Stimulated activated CD4-positive, alpha-beta T cell treated with anti-CD3 and anti-CD28 coated beads, Interleukin-1b, Interleukin-23, amount 100 ng/mL, for 1 hour (primary cell): ENCODE data around the gene SEL1L3.

Experiments used
- DNase-seq, 2 donors: peaks; one replicate each; pipeline ENCODE4 v3.0.0-alpha.2; 2020; ENCODE audit warnings: low read depth in 2 of 2

Gene SEL1L3

DNA sequence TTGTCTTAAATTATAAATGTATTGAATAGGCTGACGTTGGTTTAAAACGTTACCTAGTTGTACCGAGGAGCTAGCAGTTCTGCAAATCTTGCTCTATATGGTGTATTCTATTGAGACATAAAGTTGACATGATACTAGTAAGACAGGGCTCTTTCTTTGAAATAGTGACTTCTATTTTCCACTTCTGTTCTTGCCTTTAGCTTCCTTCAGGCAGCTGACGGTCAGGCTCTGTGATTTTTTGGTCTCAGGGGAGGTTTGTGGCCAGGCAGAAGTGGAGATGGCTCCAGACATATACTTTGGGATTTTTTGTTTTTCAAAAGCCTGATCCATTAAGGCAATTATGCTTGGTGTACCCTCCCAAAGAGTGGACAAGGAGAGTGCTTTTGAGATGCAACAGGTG is 111.9 kb downstream of the SEL1L3 start:
- DNase-seq = no peak

- DNase-seq = no peak
Measured at GRCh38 chr4:25749150-25749794, 113.5 kb downstream of the SEL1L3 start.

- DNase-seq = no peak
Measured at GRCh38 chr4:25743971-25744370, 118.8 kb downstream of the SEL1L3 start.

DNA sequence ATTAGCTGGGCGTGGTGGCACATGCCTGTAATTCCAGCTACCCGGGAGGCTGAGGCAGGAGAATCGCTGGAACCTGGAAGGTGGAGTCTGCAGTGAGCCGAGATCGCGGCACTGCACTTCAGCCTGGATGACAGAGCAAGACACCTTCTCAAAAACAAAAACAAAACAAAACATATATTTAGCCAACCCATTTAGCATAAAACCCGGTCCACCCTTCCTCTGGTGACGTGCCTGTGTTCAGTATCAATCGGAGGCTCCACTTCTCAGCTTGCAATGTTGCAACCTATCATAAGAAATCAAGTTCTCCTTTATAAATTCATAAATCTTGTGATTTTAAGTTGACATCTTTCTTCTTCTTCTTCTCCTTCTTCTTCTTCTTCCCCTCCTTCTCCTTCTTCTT is 133.2 kb downstream of the SEL1L3 start:
- no peak for DNase-seq

DNA sequence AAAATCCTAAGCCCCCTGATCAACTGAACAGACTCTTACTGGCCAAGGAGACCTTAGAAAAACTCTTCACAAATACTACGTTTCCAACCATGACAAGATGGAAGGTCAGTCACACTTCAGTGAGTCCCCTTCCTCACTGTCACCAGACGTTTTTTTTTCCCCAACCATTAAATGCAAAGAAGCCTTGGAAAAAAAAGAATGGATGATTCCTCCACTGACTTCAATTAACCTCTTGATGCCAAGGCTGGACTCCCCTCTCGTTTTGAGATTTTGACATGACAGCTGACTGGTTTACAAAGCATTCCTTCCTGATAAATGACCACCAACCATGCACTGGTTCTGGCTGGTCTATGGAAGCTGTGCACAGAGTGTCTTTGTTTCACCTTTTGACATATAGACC is 133.9 kb downstream of the SEL1L3 start:
- no peak for DNase-seq

GRCh38 chr4:25727711-25728493 is 134.9 kb downstream of the SEL1L3 start:
- no peak for DNase-seq

DNA sequence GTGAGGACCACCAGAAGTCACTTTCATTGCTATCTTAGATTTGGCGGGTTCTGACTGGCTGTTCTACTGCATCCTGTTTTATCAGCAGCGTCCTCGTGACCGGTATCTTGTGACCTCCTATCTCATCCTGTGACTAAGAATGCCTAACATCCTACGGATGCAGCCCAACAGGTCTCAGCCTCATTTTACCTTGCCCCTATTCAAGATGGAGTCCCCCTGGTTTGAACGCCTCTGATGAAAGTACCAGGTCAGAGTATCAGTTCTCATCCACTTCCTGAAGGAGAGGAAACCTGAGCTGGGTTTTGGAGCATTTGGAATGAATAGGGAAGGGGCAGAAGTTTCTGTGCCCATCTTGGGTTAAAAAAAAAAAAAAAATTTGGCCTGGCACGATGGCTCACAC is 136.9 kb downstream of the SEL1L3 start:
- no peak for DNase-seq

- DNase-seq = no peak
Measured at GRCh38 chr4:25723409-25723808, 139.4 kb downstream of the SEL1L3 start.

DNA sequence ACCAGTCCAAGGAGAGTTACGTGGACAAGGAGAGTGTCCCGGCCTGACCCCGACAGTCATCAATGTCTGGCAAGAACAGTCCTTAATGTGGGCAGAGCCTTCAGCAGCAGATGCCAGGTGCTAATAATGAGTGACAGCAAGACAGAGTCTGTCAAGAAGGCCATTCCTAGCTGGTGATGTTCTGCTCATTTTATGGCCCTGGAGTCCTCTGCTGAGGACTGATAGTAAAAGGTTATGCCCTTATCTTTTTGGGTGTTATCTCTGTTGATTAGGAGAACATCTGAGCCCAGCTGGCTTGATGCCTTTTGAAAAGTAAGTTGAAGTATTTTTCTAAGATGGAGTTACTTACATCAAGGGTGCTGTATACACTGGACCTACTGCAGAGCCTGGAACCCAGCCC is 139.8 kb downstream of the SEL1L3 start:
- no peak for DNase-seq

DNA sequence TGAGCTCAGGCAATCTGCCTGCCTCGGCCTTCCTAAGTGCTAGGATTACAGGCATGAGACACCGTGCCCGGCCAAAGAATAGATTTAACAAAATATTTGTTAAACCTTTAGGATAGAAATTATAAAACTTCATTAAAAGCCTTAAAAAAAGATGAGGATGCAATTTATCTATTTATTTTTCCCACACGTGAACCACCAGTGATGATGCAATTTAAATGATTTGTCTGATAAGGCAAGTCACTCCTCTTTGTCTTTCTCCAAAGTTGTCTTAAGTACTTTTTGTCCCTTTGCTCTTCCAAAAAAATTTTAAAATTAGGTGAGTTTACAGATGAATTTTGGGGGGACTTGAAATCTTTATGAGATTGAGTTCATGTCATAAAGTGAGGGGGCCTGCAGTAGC is 149.0 kb downstream of the SEL1L3 start:
- DNase-seq = no peak

DNA sequence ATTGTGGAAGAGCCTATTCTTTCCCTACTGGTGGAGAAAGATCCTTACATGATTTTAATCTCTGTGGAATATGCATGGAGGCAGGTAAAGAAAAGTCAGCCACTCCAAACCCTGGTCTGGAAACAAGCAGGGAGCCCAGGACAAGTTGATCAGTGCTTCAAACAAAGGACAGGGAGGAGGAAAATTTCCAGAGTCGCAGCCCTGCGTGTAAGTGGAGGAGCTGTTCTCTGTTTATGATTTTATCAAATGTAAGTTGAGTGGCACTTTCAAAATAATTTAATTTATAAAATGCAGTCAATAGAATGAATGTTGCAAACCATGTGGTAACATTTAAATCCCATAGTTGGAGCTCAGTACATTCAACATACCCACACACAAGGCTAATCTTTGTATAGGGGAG is 150.2 kb downstream of the SEL1L3 start:
- no peak for DNase-seq

GRCh38 chr4:25710637-25711036 is 152.2 kb downstream of the SEL1L3 start:
- DNase-seq = no peak

DNA sequence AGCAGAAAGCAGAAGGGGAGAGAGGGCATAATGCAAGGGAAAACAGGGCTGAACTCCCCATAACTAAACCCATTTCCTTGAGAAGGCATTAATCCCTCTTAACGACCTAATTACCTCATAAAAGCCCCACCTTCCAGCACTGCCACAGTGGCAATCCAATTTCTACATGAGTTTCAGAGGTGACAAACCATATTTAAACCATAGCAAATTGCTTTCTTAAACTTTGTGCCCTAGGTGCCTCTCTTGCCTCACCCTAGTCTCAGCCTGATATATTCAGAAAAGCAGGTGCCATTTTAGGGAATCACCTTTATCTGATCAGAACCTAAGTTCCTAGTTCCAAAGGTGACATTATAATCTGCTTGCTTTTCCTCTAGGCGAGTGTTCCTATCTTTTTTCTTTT is 158.3 kb downstream of the SEL1L3 start:
- no peak for DNase-seq

GRCh38 chr4:25703731-25704388 is 158.9 kb downstream of the SEL1L3 start:
- no peak for DNase-seq

DNA sequence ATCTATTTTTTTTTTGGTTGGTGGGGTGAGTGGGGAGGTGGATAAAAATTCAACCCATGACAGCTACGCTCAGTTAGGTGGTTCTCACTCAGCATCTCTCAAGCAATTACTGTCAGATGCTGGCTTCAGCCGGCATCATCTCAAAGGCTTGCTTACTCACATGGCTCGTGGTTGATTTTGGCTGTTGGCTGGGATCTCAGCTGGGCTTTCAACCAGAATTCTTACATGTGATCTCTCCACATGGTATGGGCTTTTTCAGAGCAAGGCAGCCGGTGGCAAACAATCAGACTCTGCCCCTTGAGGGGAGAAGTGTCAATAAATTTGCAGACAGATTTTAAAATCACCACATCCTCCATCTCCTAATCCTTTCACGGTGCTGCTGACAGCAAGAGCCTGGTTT is 159.9 kb downstream of the SEL1L3 start:
- no peak for DNase-seq

DNA sequence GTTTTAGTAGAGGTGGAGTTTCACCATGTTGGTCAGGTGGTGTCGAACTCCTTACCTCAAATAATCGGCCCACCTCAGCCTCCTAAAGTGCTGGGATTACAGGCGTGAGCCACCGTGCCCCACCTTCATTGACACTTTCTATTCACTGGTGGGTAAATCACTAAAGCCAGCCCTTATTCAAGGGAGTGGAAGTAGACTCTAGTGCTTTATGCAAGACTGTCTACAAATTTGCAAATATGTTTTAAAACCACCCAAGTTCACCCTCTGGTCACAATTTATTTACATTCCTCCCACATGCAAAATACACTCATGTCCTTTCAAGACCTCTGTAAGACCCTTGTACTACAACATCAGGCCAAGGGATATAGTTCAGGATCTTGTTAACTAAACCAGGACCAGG is 162.1 kb downstream of the SEL1L3 start:
- no peak for DNase-seq

DNA sequence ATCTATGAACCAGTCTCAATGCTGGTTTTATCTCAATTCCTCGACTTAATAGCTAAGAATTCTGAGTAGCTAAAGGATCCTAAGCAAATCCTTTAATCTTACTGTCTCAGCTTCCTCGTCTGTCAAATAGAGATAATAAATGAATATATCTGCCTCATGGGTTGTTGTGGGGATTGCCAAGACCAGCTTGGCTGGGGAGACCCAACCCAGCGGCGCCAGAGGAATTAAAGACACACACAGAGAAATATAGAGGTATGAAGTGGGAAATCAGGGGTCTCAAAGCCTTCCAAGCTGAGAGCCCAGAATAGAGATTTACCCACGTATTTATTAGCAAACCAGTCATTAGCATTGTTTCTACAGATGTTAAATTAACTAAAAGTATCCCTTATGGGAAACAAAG is 165.3 kb downstream of the SEL1L3 start:
- DNase-seq = no peak
